HCT116 (cell line): ENCODE measurements around the gene GOSR1. TPM values are rescaled to one million over a fixed set of nuclear protein-coding genes. Genes with fewer than 3 reads are reported as not detected.

Experiments used
- ATAC-seq: fragments of 200-7000 bp; cut with Tn5 transposase; 2 replicates; pipeline ENCODE4 v1.9.1; 2020; ENCODE audit warnings: mild to moderate bottlenecking, moderate library complexity
- BruUV-seq: library from RNA; stranded (reverse); fragments of 400-500 nt; replicated peaks from 2 replicates; lab custom pipeline; 2021; lab: Mats Ljungman, UMichigan
- CTCF ChIA-PET: fragments of 300-600 bp; sonication (Branson Sonifier 250); formaldehyde crosslinking; loops from one replicate; lab custom pipeline; 2021; ENCODE audit warnings: antibody characterized with exemption; lab: Charles Lee
- POLR2A ChIA-PET: fragments of 300-600, 350-600 bp; sonication (Branson Sonifier 250); formaldehyde crosslinking; loops from one replicate; lab custom pipeline; 2021; ENCODE audit warnings: antibody characterized with exemption; lab: Charles Lee
- RAD21 ChIA-PET, 2 experiments: fragments of 300-600 bp; sonication (Branson Sonifier 250); formaldehyde crosslinking; loops; one replicate each; lab custom pipeline; 2023; ENCODE audit warnings: low total read pairs in 2 of 2; ENCODE audit not compliant: uncharacterized antibody in 2 of 2, unreplicated experiment in 2 of 2, low non-redundant PET in 1 of 2; lab: Charles Lee
- DNase-seq: peaks from one replicate; pipeline ENCODE4 v3.0.0-alpha.2; 2010; ENCODE audit warnings: low read depth, low spot score
- H2AFZ ChIP-seq: fragments of 200-600 bp; shearing (Covaris generic), sonication (generic); 2 replicates; pipeline ENCODE4 v1.6.1; 2017; ENCODE audit warnings: low read depth, mixed run types, mixed read lengths, antibody characterized with exemption, low read length; ENCODE audit not compliant: poor library complexity, severe bottlenecking
- H3K27ac ChIP-seq: 2 replicates; pipeline ENCODE4 v1.5.1; 2012; ENCODE audit warnings: low read depth, low read length
- H3K27me3 ChIP-seq: fragments of 200-600 bp; sonication (generic); 2 replicates; pipeline ENCODE4 v1.6.1; 2016; ENCODE audit warnings: mixed run types, low read length, mixed read lengths; ENCODE audit not compliant: insufficient read depth
- H3K36me3 ChIP-seq, 2 experiments: fragments of 200-500 bp in 1 of 2; fragments of 200-600 bp in 1 of 2; sonication (Bioruptor generic) in 1 of 2; sonication (generic) in 1 of 2; 2 replicates each; pipeline versions ENCODE4 v1.5.1 to v1.6.1; 2014 to 2016; ENCODE audit warnings: low read length in 2 of 2, inconsistent platforms in 1 of 2, mixed read lengths in 1 of 2, mixed run types in 1 of 2; ENCODE audit not compliant: insufficient read depth in 2 of 2, control insufficient read depth in 1 of 2
- H3K4me1 ChIP-seq, 2 experiments: fragments of 200-600 bp in 1 of 2; sonication (generic) in 1 of 2; 2 replicates each; pipeline versions ENCODE4 v1.5.1 to v1.6.1; 2012 to 2017; ENCODE audit warnings: low read length in 2 of 2, inconsistent platforms in 1 of 2, mild to moderate bottlenecking in 1 of 2, mixed read lengths in 1 of 2, mixed run types in 1 of 2, moderate library complexity in 1 of 2; ENCODE audit not compliant: insufficient read depth in 2 of 2, control insufficient read depth in 1 of 2
- H3K4me2 ChIP-seq: fragments of 200-600 bp; sonication (generic); 2 replicates; pipeline ENCODE4 v1.6.1; 2017; ENCODE audit warnings: mixed run types, low read length, mixed read lengths
- H3K4me3 ChIP-seq, 2 experiments: fragments of 200-600 bp in 1 of 2; sonication (generic) in 1 of 2; replicated peaks in 1 of 2; 2 replicates each; pipeline ENCODE4 v1.5.1; 2011 to 2016; ENCODE audit warnings: low read length in 2 of 2, control low read depth in 1 of 2, low read depth in 1 of 2, mild to moderate bottlenecking in 1 of 2, mixed read lengths in 1 of 2, mixed run types in 1 of 2
- H3K79me2 ChIP-seq: fragments of 200-600 bp; sonication (generic); 2 replicates; pipeline ENCODE4 v1.6.1; 2017; ENCODE audit warnings: mild to moderate bottlenecking, mixed run types, low read length, moderate library complexity, mixed read lengths; ENCODE audit not compliant: insufficient read depth
- H3K9ac ChIP-seq: fragments of 200-600 bp; sonication (generic); 2 replicates; pipeline ENCODE4 v1.6.1; 2016; ENCODE audit warnings: low read length, mixed read lengths
- H3K9me2 ChIP-seq: fragments of 200-600 bp; sonication (generic), shearing (Covaris generic); 2 replicates; pipeline ENCODE4 v1.6.1; 2017; ENCODE audit warnings: mixed run types, mild to moderate bottlenecking, moderate library complexity; ENCODE audit not compliant: insufficient read depth
- H3K9me3 ChIP-seq, 2 experiments: fragments of 200-500 bp in 1 of 2; fragments of 200-600 bp in 1 of 2; sonication (Bioruptor generic) in 1 of 2; sonication (generic) in 1 of 2; 2 replicates each; pipeline ENCODE4 v1.6.1; 2014 to 2017; ENCODE audit warnings: low read length in 2 of 2, mixed read lengths in 2 of 2, inconsistent platforms in 1 of 2, low read depth in 1 of 2, mild to moderate bottlenecking in 1 of 2, mixed run types in 1 of 2, moderate library complexity in 1 of 2; ENCODE audit not compliant: control insufficient read depth in 1 of 2, insufficient read depth in 1 of 2
- H4K20me1 ChIP-seq: fragments of 200-600 bp; sonication (generic), shearing (Covaris generic); 2 replicates; pipeline ENCODE4 v1.6.1; 2017; ENCODE audit warnings: mixed run types, mild to moderate bottlenecking, moderate library complexity; ENCODE audit not compliant: insufficient read depth
- CBX3 ChIP-seq: IDR thresholded peaks from 2 replicates; pipeline ENCODE4 v1.6.1; 2012; ENCODE audit warnings: low read depth
- CEBPB ChIP-seq: IDR thresholded peaks from 2 replicates; pipeline ENCODE4 v1.6.1; 2012; ENCODE audit warnings: low read depth
- EGR1 ChIP-seq: IDR thresholded peaks from 2 replicates; pipeline ENCODE4 v1.6.1; 2012; ENCODE audit warnings: low read depth
- EZH2 ChIP-seq: fragments of 200-600 bp; sonication (generic); IDR thresholded peaks from 2 replicates; pipeline ENCODE4 v1.6.1; 2017; ENCODE audit warnings: antibody characterized with exemption, mixed run types
- FOSL1 ChIP-seq: IDR thresholded peaks from 2 replicates; pipeline ENCODE4 v1.6.1; 2012; ENCODE audit warnings: low read depth
- JUND ChIP-seq: IDR thresholded peaks from 2 replicates; pipeline ENCODE4 v1.6.1; 2012
- POLR2A ChIP-seq: IDR thresholded peaks from 2 replicates; pipeline ENCODE4 v1.7.0; 2011; ENCODE audit warnings: borderline replicate concordance; ENCODE audit not compliant: insufficient read depth, insufficient read length; ENCODE audit errors: extremely low read depth
- POLR2AphosphoS5 ChIP-seq: IDR thresholded peaks from 2 replicates; pipeline ENCODE4 v1.6.1; 2011; ENCODE audit warnings: mild to moderate bottlenecking, low read depth, low read length, moderate library complexity
- RAD21 ChIP-seq: IDR thresholded peaks from 2 replicates; pipeline ENCODE4 v1.6.1; 2012; ENCODE audit warnings: low read depth, mild to moderate bottlenecking
- REST ChIP-seq: IDR thresholded peaks from 2 replicates; pipeline ENCODE4 v1.6.1; 2012; ENCODE audit warnings: low read depth
- SIN3A ChIP-seq: IDR thresholded peaks from 2 replicates; pipeline ENCODE4 v1.6.1; 2012; ENCODE audit warnings: low read depth
- SP1 ChIP-seq: IDR thresholded peaks from 2 replicates; pipeline ENCODE4 v1.6.1; 2012; ENCODE audit warnings: low read depth
- YY1 ChIP-seq: IDR thresholded peaks from 2 replicates; pipeline ENCODE4 v1.6.1; 2011; ENCODE audit warnings: low read length, low read depth, moderate library complexity, mild to moderate bottlenecking; ENCODE audit not compliant: insufficient replicate concordance; ENCODE audit errors: extremely low read depth
- ZBTB33 ChIP-seq: IDR thresholded peaks from 2 replicates; pipeline ENCODE4 v1.6.1; 2011; ENCODE audit warnings: mild to moderate bottlenecking, low read length, moderate library complexity; ENCODE audit not compliant: insufficient replicate concordance; ENCODE audit errors: extremely low read depth
- intact Hi-C: fragments of 100-400 bp; cut with micrococcal nuclease; formaldehyde crosslinking; loops from 2 replicates; pipeline ENCODE4 v1.10.0; 2022
- total RNA-seq: library from RNA; stranded (reverse); gene quantifications from one replicate; pipeline ENCODE4 v1.2.1, GENCODE V29; 2021; ENCODE audit not compliant: unreplicated experiment
- TF ChIP-seq, protein P1 (sequence below), 3 experiments: fragments of 200-600 bp in 1 of 3; sonication (generic) in 1 of 3; IDR thresholded peaks in 2 of 3; conservative IDR thresholded peaks in 1 of 3; 2 replicates each; pipeline ENCODE4 v1.5.1; 2012 to 2017; ENCODE audit warnings: low read depth in 2 of 3, low read length in 2 of 3, antibody characterized with exemption in 1 of 3, borderline replicate concordance in 1 of 3, control low read depth in 1 of 3, mild to moderate bottlenecking in 1 of 3, mixed read lengths in 1 of 3, mixed run types in 1 of 3, moderate library complexity in 1 of 3; ENCODE audit not compliant: insufficient read depth in 1 of 3
- TF ChIP-seq, protein P2 (sequence below): IDR thresholded peaks from 2 replicates; pipeline ENCODE4 v1.6.1; 2012

The GOSR1 gene
- total RNA-seq, 1 experiment from 2014 or later, result 48.8 TPM

GRCh38 chr17:30557916-30558685 lies 80.9 kb downstream of the GOSR1 start:
- H3K4me2 ChIP-seq, result no peak overlapping the region
- no peak overlapping the region for H3K27ac ChIP-seq
- DNase-seq, result no peak
- H3K36me3 ChIP-seq, result no peaks in the 10 kb centered on the region
- ChIA-PET CTCF (no interaction called here), RAD21 (no interaction called here), POLR2A (no interaction called here)
- H3K9ac ChIP-seq, result no peak overlapping the region
- no peaks in the 10 kb centered on the region for H3K27me3 ChIP-seq
- H3K9me3 ChIP-seq, result no peaks in the 10 kb centered on the region
- H3K79me2 ChIP-seq, result no peaks in the 10 kb centered on the region
- H3K9me2 ChIP-seq, result no peaks in the 10 kb centered on the region
- H3K4me1 ChIP-seq, result no peaks in the 10 kb centered on the region
- TF ChIP-seq SP1 (no peak), EZH2 (no peak), CBX3 (no peak), POLR2AphosphoS5 (no peak), RAD21 (no peak), EGR1 (no peak), REST (no peak), CEBPB (no peak), ZBTB33 (no peak), JUND (no peak), FOSL1 (no peak), POLR2A (no peak), SIN3A (no peak), YY1 (no peak)
- TF ChIP-seq, protein P1, sequence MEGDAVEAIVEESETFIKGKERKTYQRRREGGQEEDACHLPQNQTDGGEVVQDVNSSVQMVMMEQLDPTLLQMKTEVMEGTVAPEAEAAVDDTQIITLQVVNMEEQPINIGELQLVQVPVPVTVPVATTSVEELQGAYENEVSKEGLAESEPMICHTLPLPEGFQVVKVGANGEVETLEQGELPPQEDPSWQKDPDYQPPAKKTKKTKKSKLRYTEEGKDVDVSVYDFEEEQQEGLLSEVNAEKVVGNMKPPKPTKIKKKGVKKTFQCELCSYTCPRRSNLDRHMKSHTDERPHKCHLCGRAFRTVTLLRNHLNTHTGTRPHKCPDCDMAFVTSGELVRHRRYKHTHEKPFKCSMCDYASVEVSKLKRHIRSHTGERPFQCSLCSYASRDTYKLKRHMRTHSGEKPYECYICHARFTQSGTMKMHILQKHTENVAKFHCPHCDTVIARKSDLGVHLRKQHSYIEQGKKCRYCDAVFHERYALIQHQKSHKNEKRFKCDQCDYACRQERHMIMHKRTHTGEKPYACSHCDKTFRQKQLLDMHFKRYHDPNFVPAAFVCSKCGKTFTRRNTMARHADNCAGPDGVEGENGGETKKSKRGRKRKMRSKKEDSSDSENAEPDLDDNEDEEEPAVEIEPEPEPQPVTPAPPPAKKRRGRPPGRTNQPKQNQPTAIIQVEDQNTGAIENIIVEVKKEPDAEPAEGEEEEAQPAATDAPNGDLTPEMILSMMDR (IDR thresholded peaks at IDR 0.05 in 2 of 3, conservative IDR thresholded peaks at IDR 0.05 in 1 of 3; ENCODE audit: borderline replicate concordance in 1 of 3, insufficient read depth in 1 of 3, low read depth in 2 of 3, low read length in 2 of 3), result no peak
- TF ChIP-seq, protein P2, sequence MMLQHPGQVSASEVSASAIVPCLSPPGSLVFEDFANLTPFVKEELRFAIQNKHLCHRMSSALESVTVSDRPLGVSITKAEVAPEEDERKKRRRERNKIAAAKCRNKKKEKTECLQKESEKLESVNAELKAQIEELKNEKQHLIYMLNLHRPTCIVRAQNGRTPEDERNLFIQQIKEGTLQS, result no peak
- TF ChIP-seq, all 23 proteins: peak for 0
- no TSS peak for BruUV-seq
- Histone ChIP-seq H2AFZ (no peak overlapping the region), H4K20me1 (no peaks in the 10 kb centered on the region), H3K4me3 (no peak overlapping the region)
- ATAC-seq, result no peak
- intact Hi-C loops, result loop anchor here (5.0 kb wide), 1 partner anchor 456 kb away; no protein-coding TSS in a partner anchor
